ENCODE measurements around the gene CCDC92. TPM values are rescaled to one million over a fixed set of nuclear protein-coding genes. Genes with fewer than 3 reads are reported as not detected.

Gene CCDC92
- total and polyA plus RNA-seq, 2 donors from 2014 or later: 39.3 to 41.4 TPM

DNA sequence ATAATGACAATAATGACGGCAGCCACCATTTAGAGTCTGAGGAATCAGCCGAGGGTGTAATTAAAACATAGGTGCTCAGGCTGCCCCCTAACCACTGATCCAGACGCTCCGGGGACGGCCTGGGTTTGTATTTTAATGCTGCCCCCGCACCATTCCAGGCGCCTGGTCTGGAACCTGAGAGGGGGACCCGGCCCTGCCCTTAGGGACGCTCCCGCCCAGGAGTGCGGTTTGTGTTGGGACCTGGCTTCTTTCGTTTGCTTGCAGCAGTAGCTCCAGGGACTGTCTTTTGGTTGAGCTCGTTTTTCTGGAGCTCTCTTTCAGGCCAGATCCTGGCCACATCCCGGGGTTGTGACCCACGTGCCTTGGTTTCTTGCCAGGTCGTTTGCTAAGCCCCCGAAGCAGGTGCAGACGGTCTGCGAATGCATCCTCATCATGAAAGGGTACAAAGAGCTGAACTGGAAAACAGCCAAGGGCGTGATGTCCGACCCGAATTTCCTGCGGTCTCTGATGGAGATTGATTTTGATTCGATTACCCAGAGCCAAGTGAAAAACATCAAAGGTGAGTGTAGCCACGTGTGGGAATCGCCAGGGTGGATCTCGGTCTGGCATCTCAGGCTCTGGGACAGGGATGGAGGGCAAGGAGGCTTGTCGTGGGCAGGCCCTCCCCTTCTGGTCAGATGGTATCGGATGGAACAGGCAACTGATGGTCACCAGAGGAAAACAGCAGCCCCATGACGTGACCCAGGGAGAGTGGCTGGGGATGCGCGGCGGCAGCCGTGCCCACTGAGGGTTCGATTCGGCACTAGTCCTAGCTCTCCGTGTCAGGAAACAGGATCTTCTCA, 63.5 kb downstream of the CCDC92 start:
- intact Hi-C loops (cut with DNase I): loop anchor here (10.0 kb wide), 1 partner anchor 76 kb away; no protein-coding TSS in a partner anchor
- H3K9ac ChIP-seq (ENCODE audit: low read length in 3 of 3): no peak overlapping the region
- FAIRE-seq: no peak
- TF ChIP-seq, protein P1, sequence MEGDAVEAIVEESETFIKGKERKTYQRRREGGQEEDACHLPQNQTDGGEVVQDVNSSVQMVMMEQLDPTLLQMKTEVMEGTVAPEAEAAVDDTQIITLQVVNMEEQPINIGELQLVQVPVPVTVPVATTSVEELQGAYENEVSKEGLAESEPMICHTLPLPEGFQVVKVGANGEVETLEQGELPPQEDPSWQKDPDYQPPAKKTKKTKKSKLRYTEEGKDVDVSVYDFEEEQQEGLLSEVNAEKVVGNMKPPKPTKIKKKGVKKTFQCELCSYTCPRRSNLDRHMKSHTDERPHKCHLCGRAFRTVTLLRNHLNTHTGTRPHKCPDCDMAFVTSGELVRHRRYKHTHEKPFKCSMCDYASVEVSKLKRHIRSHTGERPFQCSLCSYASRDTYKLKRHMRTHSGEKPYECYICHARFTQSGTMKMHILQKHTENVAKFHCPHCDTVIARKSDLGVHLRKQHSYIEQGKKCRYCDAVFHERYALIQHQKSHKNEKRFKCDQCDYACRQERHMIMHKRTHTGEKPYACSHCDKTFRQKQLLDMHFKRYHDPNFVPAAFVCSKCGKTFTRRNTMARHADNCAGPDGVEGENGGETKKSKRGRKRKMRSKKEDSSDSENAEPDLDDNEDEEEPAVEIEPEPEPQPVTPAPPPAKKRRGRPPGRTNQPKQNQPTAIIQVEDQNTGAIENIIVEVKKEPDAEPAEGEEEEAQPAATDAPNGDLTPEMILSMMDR (IDR thresholded peaks at IDR 0.05; ENCODE audit: borderline replicate concordance, extremely low read depth, insufficient read depth): no peak
- no peak overlapping the region for H3K27ac ChIP-seq (ENCODE audit: low read depth in 2 of 2, low read length in 2 of 2)
- H3K36me3 ChIP-seq (ENCODE audit: control insufficient read depth in 2 of 3, insufficient read depth in 3 of 3, low read length in 3 of 3): no peaks in the 10 kb centered on the region
- H3K4me3 ChIP-seq (ENCODE audit: low read length in 3 of 3): no peak overlapping the region
- H3K27me3 ChIP-seq (ENCODE audit: control insufficient read depth, insufficient read depth, low read length): no peaks in the 10 kb centered on the region
- H3K9me3 ChIP-seq (ENCODE audit: control insufficient read depth in 2 of 3, insufficient read depth in 1 of 3, low read length in 3 of 3): no peaks in the 10 kb centered on the region
- DNase-seq: peak in 1 of 5 donors; percentile 51
- H3K4me1 ChIP-seq (ENCODE audit: control insufficient read depth in 2 of 3, insufficient read depth in 2 of 3, low read depth in 1 of 3, low read length in 3 of 3): no peaks in the 10 kb centered on the region

DNA sequence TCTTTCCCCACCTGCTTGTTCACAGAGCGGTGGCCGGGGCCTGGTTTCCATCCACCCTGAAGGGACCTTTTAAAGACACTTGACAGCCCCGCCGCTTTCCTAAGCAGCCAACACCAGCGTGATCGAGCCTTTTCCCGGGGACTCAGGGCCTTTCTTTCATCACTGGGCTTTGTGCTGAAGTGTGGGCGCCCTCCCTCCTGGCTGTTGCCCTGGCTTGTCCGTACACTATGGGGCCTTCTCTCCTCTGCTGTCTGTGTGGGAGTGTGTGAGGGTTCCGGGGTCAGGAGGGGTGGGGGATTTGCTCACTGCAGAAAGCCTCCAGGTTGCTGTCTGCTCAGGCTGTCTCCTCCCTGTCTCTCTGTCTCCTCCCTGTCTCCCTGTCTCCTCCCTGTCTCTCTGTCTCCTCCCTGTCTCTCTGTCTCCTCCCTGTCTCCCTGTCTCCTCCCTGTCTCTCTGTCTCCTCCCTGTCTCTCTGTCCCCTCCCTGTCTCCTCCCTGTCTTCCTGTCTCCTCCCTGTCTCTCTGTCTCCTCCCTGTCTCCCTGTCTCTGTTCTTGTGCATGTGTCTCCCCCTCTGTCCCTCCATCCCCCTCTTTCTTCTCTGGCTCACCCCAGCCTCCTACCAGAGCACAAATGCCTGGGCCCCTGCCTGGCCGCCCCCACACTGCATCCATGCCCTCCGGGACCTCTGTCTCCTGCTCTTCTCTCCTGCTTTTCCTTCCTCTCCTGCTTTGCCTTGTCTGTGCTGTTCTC, 64.7 kb downstream of the CCDC92 start:
- Histone ChIP-seq H3K27ac (ENCODE audit: low read depth in 2 of 2, low read length in 2 of 2) (no peak overlapping the region), H3K4me3 (ENCODE audit: low read length in 3 of 3) (no peak overlapping the region), H3K36me3 (ENCODE audit: control insufficient read depth in 2 of 3, insufficient read depth in 3 of 3, low read length in 3 of 3) (no peaks in the 10 kb centered on the region), H3K27me3 (ENCODE audit: control insufficient read depth, insufficient read depth, low read length) (no peaks in the 10 kb centered on the region), H3K4me1 (ENCODE audit: control insufficient read depth in 2 of 3, insufficient read depth in 2 of 3, low read depth in 1 of 3, low read length in 3 of 3) (no peaks in the 10 kb centered on the region), H3K9me3 (ENCODE audit: control insufficient read depth in 2 of 3, insufficient read depth in 1 of 3, low read length in 3 of 3) (no peaks in the 10 kb centered on the region), H3K9ac (ENCODE audit: low read length in 3 of 3) (no peak overlapping the region)
- peak; percentile 44 to 77 (median 75) for DNase-seq
- TF ChIP-seq, protein P1 (IDR thresholded peaks at IDR 0.05; ENCODE audit: borderline replicate concordance, extremely low read depth, insufficient read depth): no peak
- no peak for FAIRE-seq
- intact Hi-C loops (cut with DNase I): loop anchor here (10.0 kb wide), 1 partner anchor 77 kb away; no protein-coding TSS in a partner anchor

DNA sequence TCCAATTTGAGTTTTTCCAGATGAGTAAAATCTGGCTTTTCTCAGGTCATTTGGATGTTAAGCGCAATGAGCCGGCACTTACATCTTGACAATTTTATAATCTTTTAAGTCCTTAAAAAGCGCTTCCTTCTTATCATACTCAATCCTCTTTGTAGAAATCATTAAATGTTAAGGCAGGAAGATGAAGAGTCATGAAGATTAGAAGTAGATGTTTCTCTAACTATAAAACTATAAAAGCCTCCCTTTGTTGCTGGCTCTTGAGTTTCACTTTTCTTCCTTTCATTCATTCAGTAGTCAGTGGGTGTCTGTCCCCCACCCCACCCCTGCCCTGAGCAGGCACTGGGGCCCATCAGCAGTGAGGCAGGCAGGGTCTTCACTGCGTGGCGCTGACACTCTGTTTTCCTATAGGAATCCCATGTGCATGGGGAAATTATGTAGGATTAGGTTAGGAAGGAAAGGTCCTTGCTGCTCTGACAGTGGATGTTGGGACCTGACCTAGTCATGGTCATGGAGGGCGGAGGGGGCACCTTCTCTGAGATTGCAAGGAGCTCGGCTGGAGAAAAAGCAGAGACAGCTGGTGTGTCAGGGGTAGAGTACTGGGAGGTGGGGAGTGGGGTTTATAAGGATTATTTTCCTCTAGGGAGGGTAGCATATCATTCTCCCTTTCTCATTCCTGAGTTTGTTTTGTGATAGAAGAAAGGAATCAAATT, 65.8 kb downstream of the CCDC92 start:
- peak in 1 of 5 donors; percentile 20 for DNase-seq
- intact Hi-C loops (cut with DNase I): loop anchor here (10.0 kb wide), 1 partner anchor 78 kb away; no protein-coding TSS in a partner anchor
- Histone ChIP-seq H3K9ac (ENCODE audit: low read length in 3 of 3) (no peak overlapping the region), H3K36me3 (ENCODE audit: control insufficient read depth in 2 of 3, insufficient read depth in 3 of 3, low read length in 3 of 3) (no peaks in the 10 kb centered on the region), H3K4me1 (ENCODE audit: control insufficient read depth in 2 of 3, insufficient read depth in 2 of 3, low read depth in 1 of 3, low read length in 3 of 3) (no peaks in the 10 kb centered on the region), H3K27ac (ENCODE audit: low read depth in 2 of 2, low read length in 2 of 2) (no peak overlapping the region), H3K4me3 (ENCODE audit: low read length in 3 of 3) (no peak overlapping the region), H3K27me3 (ENCODE audit: control insufficient read depth, insufficient read depth, low read length) (no peaks in the 10 kb centered on the region), H3K9me3 (ENCODE audit: control insufficient read depth in 2 of 3, insufficient read depth in 1 of 3, low read length in 3 of 3) (no peaks in the 10 kb centered on the region)
- no peak for FAIRE-seq
- TF ChIP-seq, protein P1 (IDR thresholded peaks at IDR 0.05; ENCODE audit: borderline replicate concordance, extremely low read depth, insufficient read depth): no peak

Measured in kidney (tissue), 14 donors.